Dermis blood vessel endothelial cell (primary cell): Measurements from ENCODE around the gene THSD8. TPM values are rescaled to one million over a fixed set of nuclear protein-coding genes. Genes with fewer than 3 reads are reported as not detected.

Experiments
- total RNA-seq: library from RNA; depleted of rRNA; stranded (reverse); fragments of >200 nt; gene quantifications from 2 replicates; pipeline ENCODE4 v1.2.3, GENCODE V29; 2014

THSD8 gene
- total RNA-seq, 1 donor from 2014 or later: not detected

Other genes with a start within 250 kb of the THSD8 start
- 10.2 and 13.1 TPM in 2 replicates for gene ZNF490, start 191.3 kb upstream of the THSD8 start, total RNA-seq
- 17.9 and 21.3 TPM in 2 replicates for gene ZNF791, start 191.1 kb upstream of the THSD8 start, total RNA-seq
- gene MAN2B1, start 135.3 kb upstream of the THSD8 start, total RNA-seq: 59.7 and 66.4 TPM in 2 replicates
- gene WDR83, start 135.3 kb upstream of the THSD8 start, total RNA-seq: 6.3 and 8.3 TPM in 2 replicates
- 52.9 and 53.0 TPM in 2 replicates for gene DHPS, start 120.2 kb upstream of the THSD8 start, total RNA-seq
- not detected in 2 replicates for gene GNG14, start 114.1 kb upstream of the THSD8 start, total RNA-seq
- gene FBXW9, start 105.4 kb upstream of the THSD8 start, total RNA-seq: 5.8 and 8.0 TPM in 2 replicates
- gene TNPO2, start 78.1 kb upstream of the THSD8 start, total RNA-seq: 25.7 and 31.4 TPM in 2 replicates
- gene TRIR, start 67.4 kb upstream of the THSD8 start, total RNA-seq: 106 and 139 TPM in 2 replicates
- 66.9 and 78.6 TPM in 2 replicates for gene GET3, start 64.6 kb upstream of the THSD8 start, total RNA-seq
- not detected in 2 replicates for gene BEST2, start 50.3 kb upstream of the THSD8 start, total RNA-seq
- 12.1 and 14.8 TPM in 2 replicates for gene HOOK2, start 26.5 kb upstream of the THSD8 start, total RNA-seq
- 61.1 and 151 TPM in 2 replicates for gene JUNB, start 10.6 kb upstream of the THSD8 start, total RNA-seq
- gene PRDX2, start 269 bp upstream of the THSD8 start, total RNA-seq: 214 and 278 TPM in 2 replicates
- gene RNASEH2A, start 4.5 kb downstream of the THSD8 start, total RNA-seq: 19.6 and 45.6 TPM in 2 replicates
- gene RTBDN, start 32.5 kb downstream of the THSD8 start, total RNA-seq: not detected in 2 replicates
- gene MAST1, start 36.4 kb downstream of the THSD8 start, total RNA-seq: 0.17 and 0.51 TPM in 2 replicates
- 23.3 and 31.3 TPM in 2 replicates for gene DNASE2, start 79.4 kb downstream of the THSD8 start, total RNA-seq
- gene KLF1, start 85.1 kb downstream of the THSD8 start, total RNA-seq: 0.17 TPM in 1 of 2 replicates, not detected in the other
- 31.5 and 42.4 TPM in 2 replicates for gene GCDH, start 89.1 kb downstream of the THSD8 start, total RNA-seq
- 0.17 and 0.33 TPM in 2 replicates for gene SYCE2, start 117.2 kb downstream of the THSD8 start, total RNA-seq
- 47.5 and 83.9 TPM in 2 replicates for gene FARSA, start 131.6 kb downstream of the THSD8 start, total RNA-seq
- gene CALR, start 136.5 kb downstream of the THSD8 start, total RNA-seq: 1,244 and 1,415 TPM in 2 replicates
- gene RAD23A, start 143.8 kb downstream of the THSD8 start, total RNA-seq: 52.9 and 98.1 TPM in 2 replicates
- gene GADD45GIP1, start 155.2 kb downstream of the THSD8 start, total RNA-seq: 19.5 and 20.6 TPM in 2 replicates
- 0.09 and 0.17 TPM in 2 replicates for gene DAND5, start 167.5 kb downstream of the THSD8 start, total RNA-seq
- gene NFIX, start 193.4 kb downstream of the THSD8 start, total RNA-seq: 12.6 and 23.7 TPM in 2 replicates